Right renal cortex interstitium (tissue), 3 donors: ENCODE data around the gene LPO. TPM values are rescaled to one million over a fixed set of nuclear protein-coding genes. Genes with fewer than 3 reads are reported as not detected.

Source experiments
- DNase-seq, 3 donors: peaks; one replicate each; pipeline ENCODE4 v3.0.0-alpha.2; 2013; ENCODE audit warnings: low read depth in 3 of 3, low spot score in 2 of 3
- polyA plus RNA-seq, 3 donors: library from polyadenylated mRNA; unstranded; fragments of 120-200 nt; gene quantifications; one replicate each; pipeline ENCODE4 v1.2.1, GENCODE V29; 2013; ENCODE audit not compliant: insufficient read length in 3 of 3

The LPO gene
- polyA plus RNA-seq = under 1 TPM; 0.04 to 0.10 (median 0.06) TPM

DNA sequence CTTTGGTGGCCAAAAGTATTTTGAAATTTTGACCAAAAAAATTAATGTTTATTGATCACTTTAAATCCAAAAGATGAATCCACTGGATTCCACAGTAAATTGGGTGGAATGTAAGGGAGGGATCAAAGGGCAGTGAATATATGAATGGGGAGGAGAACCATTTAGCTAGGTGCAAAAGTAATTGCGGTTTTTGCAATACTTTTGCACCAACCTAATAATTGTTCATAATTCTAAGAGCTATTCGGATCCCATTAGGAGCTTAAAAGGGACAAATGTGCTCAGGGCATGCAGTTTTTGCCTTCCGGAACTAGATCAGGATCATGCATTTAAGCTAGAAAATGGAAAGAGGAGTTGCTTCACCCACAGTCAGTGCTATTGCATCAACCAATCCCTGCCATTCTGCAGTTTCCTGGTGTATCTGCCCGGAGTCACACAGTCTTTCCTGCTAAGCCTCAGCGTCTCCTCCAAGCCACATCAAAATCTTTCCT is at the start of gene LPO:
Gene LPO (plus strand): TSS at position 438 of the 488 bp plus-strand sequence. CDS start 4,396 bp downstream, outside the sequence.
- no peak for DNase-seq

DNA sequence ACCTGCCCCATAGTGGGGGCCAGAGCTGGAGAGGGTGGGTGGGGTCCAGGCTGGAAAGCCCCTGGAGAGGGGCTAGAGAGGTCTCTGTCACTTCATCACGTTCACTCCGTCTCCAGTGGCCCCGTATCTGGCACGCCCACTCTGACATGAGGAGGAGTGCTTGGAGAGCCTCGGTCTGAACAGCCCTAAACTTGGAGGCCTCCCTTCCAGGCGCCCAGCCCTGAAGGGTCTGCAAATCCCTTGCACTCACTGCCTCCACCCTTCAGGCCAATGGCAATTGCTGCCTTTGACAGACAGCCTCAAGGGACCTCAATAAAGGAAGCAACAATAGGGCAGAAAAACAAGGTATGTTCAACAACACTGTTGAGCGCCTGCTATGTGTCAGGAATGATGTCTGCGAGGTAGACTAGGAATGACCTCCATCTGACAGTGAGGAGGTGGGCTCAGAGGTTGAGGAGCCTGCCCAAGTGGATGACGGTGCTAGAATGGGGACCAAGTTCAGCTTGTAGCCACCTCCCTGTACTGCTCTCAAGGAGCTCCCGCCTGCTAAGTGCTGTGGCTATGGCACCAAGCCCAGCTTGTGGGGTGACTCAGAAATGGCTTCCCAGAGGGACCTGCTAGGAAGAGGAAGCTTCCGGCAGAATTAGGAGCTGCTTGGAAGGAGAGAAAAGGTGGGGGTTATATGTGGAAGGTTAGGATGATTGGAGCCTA is 48.8 kb upstream of the LPO start:
- DNase-seq = no peak

GRCh38 chr17:58191241-58191896 is 47.0 kb upstream of the LPO start:
- DNase-seq = no peak

GRCh38 chr17:58192612-58193011 is 45.8 kb upstream of the LPO start, which contains the start of gene EPX:
Gene EPX (plus strand): TSS chr17:58192726. CDS start chr17:58192847, 121 bp downstream.
- no peak for DNase-seq

DNA sequence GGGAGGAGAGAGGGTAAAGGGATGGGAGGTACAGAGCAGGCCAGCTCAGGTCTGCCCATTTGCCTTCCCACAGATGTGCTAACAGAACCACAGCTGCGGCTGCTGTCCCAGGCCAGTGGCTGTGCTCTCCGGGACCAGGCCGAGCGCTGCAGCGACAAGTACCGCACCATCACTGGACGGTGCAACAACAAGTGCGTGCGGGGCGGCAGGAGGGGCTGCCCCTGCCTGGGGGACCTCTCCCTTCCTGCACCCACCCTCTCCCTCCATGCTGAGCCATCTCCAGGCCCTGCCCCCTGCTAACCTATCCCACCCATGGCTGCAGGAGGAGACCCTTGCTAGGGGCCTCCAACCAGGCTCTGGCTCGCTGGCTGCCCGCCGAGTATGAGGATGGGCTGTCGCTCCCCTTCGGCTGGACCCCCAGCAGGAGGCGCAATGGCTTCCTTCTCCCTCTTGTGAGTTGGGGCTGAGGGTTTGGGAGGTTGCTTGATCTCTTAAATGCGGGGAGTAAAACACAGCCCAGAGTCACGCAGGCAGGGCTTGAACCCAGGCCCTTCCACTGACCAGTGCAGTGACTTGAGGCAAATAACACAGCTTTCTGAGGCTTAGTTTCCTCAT is 44.6 kb upstream of the LPO start:
- DNase-seq = no peak

- DNase-seq = no peak
Measured at GRCh38 chr17:58195518-58196123, 42.8 kb upstream of the LPO start.

- no peak for DNase-seq
Measured at GRCh38 chr17:58196610-58197009, 41.8 kb upstream of the LPO start.

DNA sequence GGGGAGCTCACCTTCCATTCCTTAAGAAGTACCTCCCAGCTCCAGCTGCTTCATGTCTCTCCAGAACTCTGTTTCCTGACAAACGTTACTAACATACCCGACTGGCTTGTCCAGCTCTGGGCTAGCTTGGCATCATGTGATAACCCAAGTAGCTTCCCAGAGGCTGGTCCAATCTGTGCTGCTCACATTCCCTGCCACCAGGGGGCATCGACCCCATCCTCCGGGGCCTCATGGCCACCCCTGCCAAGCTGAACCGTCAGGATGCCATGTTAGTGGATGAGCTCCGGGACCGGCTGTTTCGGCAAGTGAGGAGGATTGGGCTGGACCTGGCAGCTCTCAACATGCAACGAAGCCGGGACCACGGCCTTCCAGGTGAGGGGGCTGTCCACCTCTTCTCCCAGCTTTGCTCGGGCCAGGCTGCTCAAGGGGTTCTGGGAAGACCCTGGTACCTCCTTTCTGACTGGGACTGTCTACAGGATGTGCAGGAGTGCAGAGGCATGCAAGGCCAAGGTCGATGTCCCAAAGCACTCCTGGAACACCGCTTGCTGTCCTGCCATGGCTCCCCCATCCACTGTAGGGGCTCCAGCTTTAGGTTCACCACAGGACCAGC is 38.3 kb upstream of the LPO start:
- no peak for DNase-seq

- DNase-seq = no peak
Measured at GRCh38 chr17:58202859-58203258, 35.5 kb upstream of the LPO start.

GRCh38 chr17:58204796-58205195 is 33.6 kb upstream of the LPO start:
- no peak for DNase-seq

- no peak for DNase-seq
Measured at GRCh38 chr17:58205936-58206335, 32.4 kb upstream of the LPO start.

DNA sequence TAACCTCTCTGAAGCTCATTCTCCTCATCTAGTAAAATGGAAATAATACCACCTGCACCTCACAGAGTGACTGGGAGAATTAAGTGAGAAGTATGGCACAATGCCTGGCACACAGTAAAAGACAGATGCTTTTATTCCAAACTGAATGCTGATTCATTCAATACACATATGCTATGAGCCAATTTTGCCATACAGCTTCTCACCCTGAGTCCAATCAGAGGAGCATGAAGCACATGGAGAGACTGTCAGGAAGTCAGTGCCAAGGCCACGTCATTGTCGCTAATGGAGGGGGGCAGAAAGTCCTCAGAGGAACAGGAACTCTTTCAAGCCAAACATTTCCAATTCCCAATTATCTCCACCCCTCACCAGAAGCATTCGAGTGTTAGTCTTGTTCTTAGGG is 30.9 kb upstream of the LPO start:
- DNase-seq = no peak

- DNase-seq = no peak
Measured at GRCh38 chr17:58208344-58208743, 30.0 kb upstream of the LPO start.

DNA sequence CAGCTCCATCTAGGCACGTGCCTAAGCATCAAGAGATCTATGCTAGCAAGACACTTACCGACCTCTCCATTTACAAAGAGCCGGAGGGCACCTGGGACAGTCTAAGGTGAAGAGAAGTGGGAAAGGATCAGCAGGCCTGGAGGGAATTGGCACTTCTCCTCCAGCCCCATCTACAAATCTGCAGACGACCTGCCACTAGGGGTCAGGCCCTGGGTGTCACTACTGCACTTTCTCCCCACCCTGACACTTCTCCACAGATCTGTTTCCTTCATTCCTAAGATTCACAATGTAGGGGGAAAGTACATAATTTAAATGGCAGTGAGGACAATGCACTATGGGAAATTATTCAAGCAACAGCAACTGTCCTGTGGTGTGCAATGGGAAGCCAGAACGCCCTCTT is 27.5 kb upstream of the LPO start:
- no peak for DNase-seq

GRCh38 chr17:58215685-58216084 is 22.7 kb upstream of the LPO start:
- DNase-seq = no peak

DNA sequence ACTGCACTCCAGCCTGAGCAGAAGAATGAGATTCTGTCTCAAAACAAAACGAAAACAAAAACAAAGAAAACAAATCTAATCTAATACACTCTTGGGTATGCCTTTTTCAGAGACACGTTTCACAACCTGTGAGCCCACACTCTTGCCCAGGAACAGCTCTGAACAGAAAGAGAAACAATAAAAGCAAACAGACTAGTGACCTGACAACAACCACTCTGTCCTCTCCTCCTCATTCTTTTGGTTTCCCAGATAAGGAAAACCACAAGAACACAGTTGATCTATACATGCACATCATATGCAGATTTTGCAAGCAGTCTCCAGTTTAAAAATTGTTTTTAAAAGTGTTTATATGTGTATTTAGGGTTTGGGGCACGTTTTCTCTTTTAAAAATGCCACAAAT is 20.6 kb upstream of the LPO start:
- DNase-seq = no peak

GRCh38 chr17:58219007-58219788 is 19.2 kb upstream of the LPO start, which contains the start of gene MKS1:
Gene MKS1 (minus strand): TSS chr17:58219255. CDS start chr17:58219230, 25 bp downstream.
- DNase-seq = peak; percentile 78 to 89 (median 82)

- DNase-seq = no peak
Measured at GRCh38 chr17:58219789-58220183, 18.6 kb upstream of the LPO start.

- no peak for DNase-seq
Measured at GRCh38 chr17:58224315-58224714, 14.1 kb upstream of the LPO start.

- DNase-seq = no peak
Measured at GRCh38 chr17:58227733-58228132, 10.7 kb upstream of the LPO start.
